8988T (cell line): ENCODE measurements around the gene SEPTIN1.

Source experiments
- DNase-seq: peaks from one replicate; pipeline ENCODE4 v3.0.0; 2011

SEPTIN1 gene

GRCh38 chr16:30382111-30382881 lies at the start of gene SEPTIN1:
Gene SEPTIN1, minus strand, starts transcription at chr16:30382561. Its CDS starts 19 bp downstream, at chr16:30382542.
- DNase-seq = no peak

GRCh38 chr16:30430428-30430970 lies 48.1 kb upstream of the SEPTIN1 start:
- DNase-seq = no peak

- peak; percentile 55 for DNase-seq
Measured at GRCh38 chr16:30429678-30430427, 47.5 kb upstream of the SEPTIN1 start, which contains the start of gene DCTPP1. Gene DCTPP1, minus strand, starts transcription at chr16:30430030. Its CDS starts 50 bp downstream, at chr16:30429980.

- DNase-seq = no peak
Measured at GRCh38 chr16:30429418-30429677, 47.0 kb upstream of the SEPTIN1 start.

- no peak for DNase-seq
Measured at GRCh38 chr16:30428055-30428454, 45.7 kb upstream of the SEPTIN1 start.

- DNase-seq = no peak
Measured at GRCh38 chr16:30421010-30421409, 38.6 kb upstream of the SEPTIN1 start.

- no peak for DNase-seq
Measured at GRCh38 chr16:30418350-30419181, 36.2 kb upstream of the SEPTIN1 start.

- DNase-seq = peak; percentile 88
Measured at GRCh38 chr16:30417529-30418349, 35.4 kb upstream of the SEPTIN1 start.

- DNase-seq = no peak
Measured at GRCh38 chr16:30416624-30417528, 34.5 kb upstream of the SEPTIN1 start.

GRCh38 chr16:30416047-30416603 lies 33.8 kb upstream of the SEPTIN1 start:
- DNase-seq = no peak

- DNase-seq = no peak
Measured at GRCh38 chr16:30414159-30414558, 31.8 kb upstream of the SEPTIN1 start.

- no peak for DNase-seq
Measured at GRCh38 chr16:30413112-30413806, 30.9 kb upstream of the SEPTIN1 start.

- DNase-seq = peak; percentile 58
Measured at GRCh38 chr16:30409125-30410060, 27.0 kb upstream of the SEPTIN1 start.

GRCh38 chr16:30407804-30408534 lies 25.6 kb upstream of the SEPTIN1 start:
- DNase-seq = no peak

GRCh38 chr16:30407102-30407803 lies 24.9 kb upstream of the SEPTIN1 start, which contains the start of gene ZNF771:
Gene ZNF771, plus strand, starts transcription at chr16:30407606. Its CDS starts 448 bp downstream, at chr16:30408054.
- DNase-seq = peak; percentile 52

GRCh38 chr16:30406795-30407101 lies 24.4 kb upstream of the SEPTIN1 start:
- DNase-seq = no peak

- no peak for DNase-seq
Measured at GRCh38 chr16:30401768-30402425, 19.5 kb upstream of the SEPTIN1 start.
